IPS-20b (cell line): ENCODE results near the gene CARMIL1.
"Not testable (repeated sequence)": the region's sequence is repeated elsewhere in the genome, so short reads cannot be mapped to it uniquely, and the experiment has no call there.

Experiments
- H3K27ac ChIP-seq: one replicate; pipeline ENCODE4 v1.5.1; 2013; ENCODE audit warnings: low read length
- H3K27me3 ChIP-seq: 2 replicates; pipeline ENCODE4 v1.6.1; 2013; ENCODE audit warnings: mild to moderate bottlenecking, low read length, inconsistent platforms; ENCODE audit not compliant: insufficient read depth
- H3K36me3 ChIP-seq: 2 replicates; pipeline ENCODE4 v1.6.1; 2013; ENCODE audit warnings: low read depth, mild to moderate bottlenecking, inconsistent platforms, low read length, moderate library complexity; ENCODE audit not compliant: insufficient read depth
- H3K4me1 ChIP-seq: 2 replicates; pipeline ENCODE4 v1.6.1; 2013; ENCODE audit warnings: mild to moderate bottlenecking, control low read depth, inconsistent platforms, low read length, moderate library complexity; ENCODE audit not compliant: insufficient read depth
- H3K4me3 ChIP-seq: 2 replicates; pipeline ENCODE4 v1.5.1; 2013; ENCODE audit warnings: mild to moderate bottlenecking, low read length, inconsistent platforms
- H3K9ac ChIP-seq: 2 replicates; pipeline ENCODE4 v1.6.1; 2013; ENCODE audit warnings: low read depth, mild to moderate bottlenecking, inconsistent platforms, low read length, moderate library complexity
- H3K9me3 ChIP-seq: 2 replicates; pipeline ENCODE4 v1.6.1; 2013; ENCODE audit warnings: mild to moderate bottlenecking, low read depth, low read length, inconsistent platforms; ENCODE audit not compliant: insufficient read depth

The CARMIL1 gene

DNA sequence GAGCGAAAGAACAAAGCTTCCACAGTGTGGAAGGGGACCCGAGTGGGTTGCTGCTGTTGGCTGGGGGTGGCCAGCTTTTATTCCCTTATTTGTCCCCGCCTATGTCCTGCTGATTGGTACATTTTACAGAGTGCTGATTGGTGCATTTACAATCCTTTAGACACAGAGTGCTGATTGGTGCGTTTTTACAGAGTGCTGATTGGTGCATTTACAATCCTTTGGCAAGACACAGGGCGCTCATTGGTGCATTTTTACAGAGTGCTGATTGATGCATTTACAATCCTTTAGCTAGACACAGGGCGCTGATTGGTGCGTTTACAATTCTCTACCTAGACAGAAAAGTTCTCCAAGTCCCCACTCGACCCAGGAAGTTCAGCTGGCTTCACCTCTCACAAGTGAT lies 103.3 kb downstream of the CARMIL1 start:
- H3K9ac ChIP-seq, H3K36me3 ChIP-seq, H3K27me3 ChIP-seq, H3K27ac ChIP-seq, H3K4me3 ChIP-seq, H3K9me3 ChIP-seq, H3K4me1 ChIP-seq: not testable (repeated sequence)

DNA sequence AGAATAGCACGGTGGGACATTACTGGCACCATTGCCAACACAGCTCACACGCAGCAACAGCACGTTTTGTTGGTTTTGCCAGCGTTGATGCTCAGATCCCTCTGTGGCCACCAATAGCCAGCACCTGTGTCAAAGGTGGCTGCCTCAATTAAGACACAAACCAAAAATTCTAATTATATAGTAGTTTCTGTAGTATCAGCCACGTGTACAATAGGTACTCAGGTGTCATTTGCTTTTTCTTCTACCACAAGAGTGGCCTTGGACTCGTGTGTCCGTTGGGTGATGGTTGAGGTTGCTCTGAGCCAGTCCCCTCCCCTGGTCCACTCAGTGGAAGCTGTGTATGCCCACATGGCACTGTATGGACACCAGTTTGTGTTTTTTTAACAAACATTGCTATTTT lies 105.1 kb downstream of the CARMIL1 start:
- no peak overlapping the region for H3K4me3 ChIP-seq
- no peaks in the 10 kb centered on the region for H3K36me3 ChIP-seq
- H3K27ac ChIP-seq: no peak overlapping the region
- no peak overlapping the region for H3K9ac ChIP-seq
- H3K9me3 ChIP-seq: no peaks in the 10 kb centered on the region
- H3K27me3 ChIP-seq: no peaks in the 10 kb centered on the region
- no peaks in the 10 kb centered on the region for H3K4me1 ChIP-seq

DNA sequence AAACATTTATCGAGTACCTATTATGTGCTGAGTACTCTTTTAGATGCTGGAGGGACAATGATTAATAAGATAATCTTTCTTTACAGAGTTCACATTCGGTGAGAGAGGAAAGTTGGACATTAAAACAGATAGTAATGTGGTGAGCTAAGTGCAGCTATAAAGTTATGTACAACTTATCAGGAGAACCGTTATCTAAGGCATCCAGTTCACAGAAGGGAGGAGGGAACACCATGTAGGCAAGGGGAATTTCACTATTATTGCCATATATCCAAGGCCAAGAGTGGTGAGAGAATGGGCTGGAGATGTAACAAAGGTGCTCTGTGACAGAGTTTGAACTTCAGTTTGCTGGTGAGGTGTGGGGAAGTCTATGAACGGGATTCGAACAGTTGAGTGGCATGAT lies 105.8 kb downstream of the CARMIL1 start:
- Histone ChIP-seq H3K9ac (no peak overlapping the region), H3K4me1 (no peaks in the 10 kb centered on the region), H3K27me3 (no peaks in the 10 kb centered on the region), H3K27ac (no peak overlapping the region), H3K4me3 (no peak overlapping the region), H3K9me3 (no peaks in the 10 kb centered on the region), H3K36me3 (no peaks in the 10 kb centered on the region)

DNA sequence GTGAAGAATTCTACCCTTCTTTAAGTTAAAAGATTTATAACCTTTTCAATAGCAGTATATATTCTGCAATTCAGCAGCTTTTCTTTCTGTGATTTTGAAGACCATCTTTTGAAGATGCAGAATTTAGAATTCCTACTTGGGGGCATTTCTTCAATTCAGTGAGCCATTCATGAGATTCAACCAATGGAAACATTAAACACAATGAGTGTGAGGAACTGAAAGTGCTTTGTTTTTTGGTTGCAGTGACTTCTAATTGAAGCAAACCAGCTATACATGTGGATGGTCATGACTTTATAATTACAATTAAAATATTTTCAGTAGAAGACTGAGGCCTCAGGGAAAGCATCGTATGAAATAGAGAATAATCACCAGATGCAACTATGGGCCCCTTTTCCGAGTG lies 108.3 kb downstream of the CARMIL1 start:
- H3K27me3 ChIP-seq: no peaks in the 10 kb centered on the region
- no peaks in the 10 kb centered on the region for H3K36me3 ChIP-seq
- H3K9me3 ChIP-seq: no peaks in the 10 kb centered on the region
- H3K9ac ChIP-seq: no peak overlapping the region
- no peak overlapping the region for H3K27ac ChIP-seq
- no peak overlapping the region for H3K4me3 ChIP-seq
- H3K4me1 ChIP-seq: no peaks in the 10 kb centered on the region

DNA sequence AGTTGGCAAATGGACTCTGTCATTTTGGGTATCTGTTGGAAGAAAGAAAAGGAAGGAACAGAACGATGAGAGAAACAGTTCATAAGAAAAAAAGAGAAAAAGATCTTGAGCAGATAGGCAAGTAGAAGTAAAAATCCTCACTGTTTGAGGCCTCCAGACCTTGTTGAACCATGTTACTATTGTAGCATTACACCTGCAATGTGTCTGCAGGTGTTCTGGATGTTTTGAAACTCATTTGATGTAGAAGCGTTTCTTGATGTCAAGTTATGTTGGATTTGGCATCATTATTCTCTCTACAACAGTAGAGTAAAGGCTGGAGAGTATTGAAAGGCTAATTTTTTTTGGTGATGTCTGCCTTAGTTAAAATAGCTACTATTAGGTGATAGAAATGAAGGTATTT lies 108.7 kb downstream of the CARMIL1 start:
- Histone ChIP-seq H3K4me1 (no peaks in the 10 kb centered on the region), H3K27ac (no peak overlapping the region), H3K9ac (no peak overlapping the region), H3K27me3 (no peaks in the 10 kb centered on the region), H3K36me3 (no peaks in the 10 kb centered on the region), H3K4me3 (no peak overlapping the region), H3K9me3 (no peaks in the 10 kb centered on the region)

DNA sequence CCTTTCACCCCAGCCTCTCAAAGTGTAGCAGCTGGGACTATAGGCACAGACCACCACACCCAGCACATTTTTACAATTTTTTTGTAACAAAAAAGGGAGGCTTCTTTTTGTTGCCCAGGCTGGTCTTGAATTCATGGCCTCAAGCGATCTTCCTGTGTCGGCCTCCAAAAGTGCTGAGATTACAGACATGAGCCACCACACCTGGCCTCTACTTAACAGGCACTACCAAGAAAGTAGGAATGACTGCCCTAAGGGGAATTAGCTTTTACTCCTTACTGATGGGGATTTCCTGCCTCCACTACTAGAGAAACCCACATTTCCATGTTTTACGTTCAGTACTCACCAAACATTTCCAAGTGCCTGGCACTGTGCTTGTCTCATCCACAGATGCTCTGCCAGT lies 109.6 kb downstream of the CARMIL1 start:
- no peaks in the 10 kb centered on the region for H3K9me3 ChIP-seq
- no peaks in the 10 kb centered on the region for H3K27me3 ChIP-seq
- no peaks in the 10 kb centered on the region for H3K36me3 ChIP-seq
- H3K4me1 ChIP-seq: no peaks in the 10 kb centered on the region
- H3K9ac ChIP-seq: no peak overlapping the region
- no peak overlapping the region for H3K27ac ChIP-seq
- H3K4me3 ChIP-seq: no peak overlapping the region

DNA sequence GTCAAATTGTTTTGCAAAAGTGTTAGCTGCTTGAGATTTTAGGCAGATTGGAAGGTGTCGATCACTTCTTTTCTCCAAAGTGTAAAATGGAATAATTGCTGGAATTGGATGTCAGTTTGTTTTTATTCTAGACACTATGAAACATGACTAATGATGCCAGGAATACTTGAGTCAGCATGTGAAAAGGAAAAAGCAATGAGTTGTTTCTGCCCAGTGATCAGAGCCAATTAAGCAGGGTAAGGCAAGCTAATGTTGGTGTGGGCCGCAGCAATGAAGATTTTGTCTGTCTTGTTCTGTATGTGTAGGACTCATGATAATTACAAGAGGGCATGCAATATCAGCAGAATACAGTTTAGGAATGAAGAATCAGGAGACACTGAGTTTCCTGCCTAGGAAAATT lies 110.3 kb downstream of the CARMIL1 start:
- Histone ChIP-seq H3K36me3 (no peaks in the 10 kb centered on the region), H3K4me3 (no peak overlapping the region), H3K27ac (no peak overlapping the region), H3K9me3 (no peaks in the 10 kb centered on the region), H3K4me1 (no peaks in the 10 kb centered on the region), H3K9ac (no peak overlapping the region), H3K27me3 (no peaks in the 10 kb centered on the region)

DNA sequence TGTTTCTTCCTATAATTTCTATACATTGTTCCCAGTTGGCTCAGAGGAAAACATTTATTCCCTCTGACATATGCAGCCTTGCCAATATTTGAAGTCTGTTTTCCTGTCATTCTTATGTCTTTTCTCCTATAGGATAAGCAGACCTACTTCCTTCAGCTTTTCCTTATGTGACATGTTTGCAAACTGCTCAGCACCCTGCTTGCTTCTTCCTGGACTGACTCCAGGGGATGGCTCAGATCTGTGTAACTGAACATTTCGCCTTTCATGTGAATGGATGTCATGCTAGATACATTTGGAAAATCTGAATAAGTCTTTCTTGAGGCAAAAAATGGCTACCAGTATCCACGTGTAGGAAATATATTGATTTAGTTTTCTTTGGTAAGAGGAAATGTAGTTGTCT lies 113.2 kb downstream of the CARMIL1 start:
- 0 out of 2 replicates have a peak, but pooled peaks cover under 1% of the 10 kb centered on the region for H3K4me1 ChIP-seq
- H3K9ac ChIP-seq: no peak overlapping the region
- no peaks in the 10 kb centered on the region for H3K36me3 ChIP-seq
- H3K9me3 ChIP-seq: no peaks in the 10 kb centered on the region
- no peak overlapping the region for H3K27ac ChIP-seq
- no peaks in the 10 kb centered on the region for H3K27me3 ChIP-seq
- no peak overlapping the region for H3K4me3 ChIP-seq

DNA sequence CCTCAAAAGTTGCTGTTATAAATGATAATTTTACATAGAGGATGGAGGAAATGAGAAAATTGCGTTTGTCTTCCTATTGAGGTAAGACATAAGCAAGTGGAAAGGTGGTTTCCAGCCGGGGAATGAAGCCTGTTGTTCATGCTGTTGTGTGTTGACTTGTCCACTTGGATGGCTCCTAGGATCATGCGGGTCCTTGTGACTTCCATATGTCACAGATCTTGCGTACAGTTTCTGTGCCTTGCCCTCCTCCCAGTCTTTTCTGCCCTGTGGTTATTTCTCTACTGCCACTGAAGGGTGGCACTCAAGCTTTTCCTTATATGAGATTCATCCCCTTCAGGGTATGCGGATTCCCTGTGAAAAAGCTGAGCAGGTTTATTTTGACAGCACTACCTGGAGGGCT lies 116.6 kb downstream of the CARMIL1 start:
- no peaks in the 10 kb centered on the region for H3K36me3 ChIP-seq

DNA sequence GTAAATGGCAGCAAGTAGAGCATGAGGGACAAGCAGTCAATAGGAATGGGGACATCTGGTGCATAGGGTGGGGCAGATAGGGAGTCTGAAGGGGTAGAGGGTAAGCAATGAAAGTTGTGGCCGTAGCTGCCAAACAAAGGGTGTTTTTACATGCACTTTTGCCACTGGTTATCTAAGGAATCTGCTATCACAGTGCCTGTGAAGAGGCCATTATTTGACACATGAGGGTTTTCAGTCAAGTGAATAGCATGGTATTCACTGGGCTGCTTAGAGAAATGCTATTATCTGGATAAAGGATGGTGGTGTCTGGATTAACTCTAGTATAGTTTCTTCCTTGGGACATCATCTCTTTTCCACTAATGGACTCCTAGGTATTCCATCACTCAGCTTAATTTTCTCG lies 118.2 kb downstream of the CARMIL1 start:
- no peaks in the 10 kb centered on the region for H3K36me3 ChIP-seq
- H3K9ac ChIP-seq: no peak overlapping the region
- H3K4me1 ChIP-seq: peaks cover 13% of the 10 kb centered on the region
- H3K27ac ChIP-seq: no peak overlapping the region
- no peaks in the 10 kb centered on the region for H3K27me3 ChIP-seq
- H3K4me3 ChIP-seq: no peak overlapping the region
- no peaks in the 10 kb centered on the region for H3K9me3 ChIP-seq

More for the DNA sequence above, 116.6 kb downstream of the CARMIL1 start:
- Histone ChIP-seq H3K27ac (no peak overlapping the region), H3K9ac (no peak overlapping the region), H3K4me3 (no peak overlapping the region), H3K9me3 (no peaks in the 10 kb centered on the region), H3K4me1 (peaks cover 13% of the 10 kb centered on the region), H3K27me3 (no peaks in the 10 kb centered on the region)

DNA sequence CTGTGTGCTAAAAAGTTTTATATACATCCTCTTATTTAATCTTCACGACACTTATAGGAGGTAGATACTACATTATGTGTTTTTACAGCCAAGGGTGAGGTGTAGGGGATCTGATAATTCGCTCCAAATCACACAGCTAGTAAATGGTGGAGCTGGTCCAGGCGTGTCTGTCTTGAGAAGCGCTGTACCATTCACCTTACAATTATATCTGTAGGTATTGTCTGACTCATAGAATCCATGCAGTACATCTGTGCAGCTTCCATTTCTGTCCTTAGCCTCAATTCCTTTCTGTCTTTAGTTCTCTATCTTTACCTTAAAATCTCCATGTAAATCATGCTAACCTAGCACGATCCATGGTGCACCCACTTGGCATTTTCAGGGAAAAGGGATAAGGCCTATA lies 120.7 kb downstream of the CARMIL1 start:
- H3K4me3 ChIP-seq: no peak overlapping the region
- no peak overlapping the region for H3K27ac ChIP-seq
- no peak overlapping the region for H3K9ac ChIP-seq
- H3K36me3 ChIP-seq: no peaks in the 10 kb centered on the region
- H3K4me1 ChIP-seq: peaks cover 15% of the 10 kb centered on the region
- H3K9me3 ChIP-seq: no peaks in the 10 kb centered on the region
- no peaks in the 10 kb centered on the region for H3K27me3 ChIP-seq

DNA sequence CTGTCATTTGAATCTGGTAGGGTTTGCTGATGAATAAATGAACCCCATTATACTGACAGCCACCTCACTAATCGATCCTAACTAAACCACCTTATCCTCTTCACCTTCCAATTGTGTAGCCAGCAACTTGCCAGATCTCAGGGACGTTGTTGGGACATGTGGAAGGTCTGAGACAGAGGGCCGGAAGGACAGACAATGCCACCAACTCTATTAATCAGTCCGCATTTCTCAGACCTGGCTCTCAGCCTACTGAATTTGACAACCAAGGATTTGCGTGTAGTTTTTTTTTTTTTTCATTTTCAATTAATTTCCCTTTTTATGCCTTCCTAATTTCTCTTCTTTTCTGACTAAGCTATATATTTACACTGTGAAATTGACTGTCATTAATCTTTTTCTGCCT lies 122.5 kb downstream of the CARMIL1 start:
- Histone ChIP-seq H3K4me3 (no peak overlapping the region), H3K36me3 (no peaks in the 10 kb centered on the region), H3K9me3 (no peaks in the 10 kb centered on the region), H3K27ac (no peak overlapping the region), H3K27me3 (no peaks in the 10 kb centered on the region), H3K4me1 (peaks cover 27% of the 10 kb centered on the region), H3K9ac (no peak overlapping the region)

DNA sequence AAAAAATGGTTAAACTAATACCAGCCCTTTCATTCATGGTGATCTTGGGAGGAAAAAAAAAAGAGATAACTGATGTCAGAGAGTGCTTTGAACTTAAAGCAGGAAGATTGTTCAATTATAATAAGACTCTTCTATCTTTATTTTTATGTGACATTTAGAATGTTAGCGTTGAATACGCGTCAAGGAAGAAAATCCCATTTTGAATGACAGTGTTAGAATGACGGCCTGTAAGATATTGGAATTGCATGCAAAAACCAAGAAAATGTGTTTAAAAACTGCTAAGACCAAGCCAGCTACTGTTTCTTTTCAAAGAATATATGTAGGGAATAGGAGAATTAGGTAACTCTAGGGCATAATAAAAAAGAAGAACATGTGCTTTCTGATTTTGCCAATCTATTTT lies 123.0 kb downstream of the CARMIL1 start:
- Histone ChIP-seq H3K27ac (no peak overlapping the region), H3K9ac (no peak overlapping the region), H3K4me1 (peaks cover 28% of the 10 kb centered on the region), H3K9me3 (no peaks in the 10 kb centered on the region), H3K4me3 (no peak overlapping the region), H3K36me3 (no peaks in the 10 kb centered on the region), H3K27me3 (no peaks in the 10 kb centered on the region)
